ENCODE measurements around the gene HUNK.
"Not testable (repeated sequence)": the region's sequence is repeated elsewhere in the genome, so short reads cannot be mapped to it uniquely, and the experiment has no call there.

The HUNK gene

GRCh38 chr21:31946231-31946630, 73.4 kb downstream of the HUNK start:
- in situ Hi-C loops (cut with HindIII; ENCODE audit: low sequenced_read_pairs), result no loop called here
- DNase-seq (ENCODE audit: low read depth), result no peak
- TF ChIP-seq CTCF (IDR thresholded peaks at IDR 0.05; ENCODE audit: low read depth, low read length, missing control alignments), result no peak
- no peak overlapping the region for H3K4me3 ChIP-seq (ENCODE audit: low read depth, low read length)

DNA sequence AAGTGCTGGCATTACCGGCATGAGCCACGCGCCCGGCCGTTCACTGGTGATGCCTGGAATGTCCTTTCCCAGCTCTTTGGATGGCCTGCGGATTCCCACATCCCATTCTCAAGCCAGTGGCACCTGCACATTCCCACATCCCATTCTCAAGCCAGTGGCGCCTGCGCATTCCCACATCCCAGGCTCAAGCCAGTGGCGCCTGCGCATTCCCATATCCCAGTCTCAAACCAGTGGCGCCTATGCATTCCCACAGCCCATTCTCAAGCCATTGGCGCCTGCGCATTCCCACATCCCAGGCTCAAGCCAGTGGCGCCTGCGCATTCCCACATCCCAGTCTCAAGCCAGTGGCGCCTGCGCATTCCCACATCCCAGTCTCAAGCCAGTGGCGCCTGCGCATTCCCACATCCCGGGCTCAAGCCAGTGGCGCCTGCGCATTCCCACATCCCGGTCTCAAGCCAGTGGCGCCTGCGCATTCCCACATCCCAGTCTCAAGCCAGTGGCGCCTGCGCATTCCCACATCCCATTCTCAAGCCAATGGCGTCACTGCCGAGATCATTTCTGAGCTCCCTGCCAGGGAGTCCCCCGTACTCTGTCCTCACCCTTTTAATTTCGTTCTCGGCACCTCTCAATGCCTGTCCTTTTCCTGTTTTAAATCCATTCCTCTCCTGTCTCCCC, 74.2 kb downstream of the HUNK start:
- DNase-seq (ENCODE audit: low read depth), result peak; percentile 32
- peak overlapping the region; percentile 10 for H3K4me3 ChIP-seq (ENCODE audit: low read depth, low read length)
- in situ Hi-C loops (cut with HindIII; ENCODE audit: low sequenced_read_pairs), result not testable (repeated sequence)

- no peak for TF ChIP-seq CTCF (IDR thresholded peaks at IDR 0.05; ENCODE audit: low read depth, low read length, missing control alignments)
- in situ Hi-C loops (cut with HindIII; ENCODE audit: low sequenced_read_pairs), result no loop called here
- H3K4me3 ChIP-seq (ENCODE audit: low read depth, low read length), result no peak overlapping the region
- no peak for DNase-seq (ENCODE audit: low read depth)
Measured at GRCh38 chr21:31948676-31949075, 75.9 kb downstream of the HUNK start.

DNA sequence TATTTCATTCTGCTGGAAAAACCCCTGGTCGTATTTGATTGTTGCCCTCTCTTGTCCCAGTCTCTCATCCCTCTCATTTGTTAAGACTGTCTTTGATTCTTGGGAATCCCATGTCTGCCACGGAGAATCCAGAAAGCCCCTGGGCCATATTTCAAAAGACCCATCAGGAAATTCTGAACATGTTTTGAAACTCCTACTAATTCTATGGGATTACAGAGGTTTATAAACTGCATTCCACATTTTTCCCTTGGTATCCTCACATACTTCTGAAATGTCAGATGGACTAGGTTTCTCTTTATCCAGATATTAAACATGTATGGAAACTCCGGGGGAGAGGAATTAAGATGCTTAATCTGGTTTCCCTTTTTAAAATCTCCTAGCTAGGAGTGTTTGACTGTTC, 80.0 kb downstream of the HUNK start:
- in situ Hi-C loops (cut with HindIII; ENCODE audit: low sequenced_read_pairs), result loop anchor here (10.0 kb wide), 1 partner anchor 62 kb away; no protein-coding TSS in a partner anchor
- DNase-seq (ENCODE audit: low read depth), result no peak
- no peak overlapping the region for H3K4me3 ChIP-seq (ENCODE audit: low read depth, low read length)
- TF ChIP-seq CTCF (IDR thresholded peaks at IDR 0.05; ENCODE audit: low read depth, low read length, missing control alignments), result no peak

GRCh38 chr21:31957631-31958030, 84.8 kb downstream of the HUNK start:
- no peak for TF ChIP-seq CTCF (IDR thresholded peaks at IDR 0.05; ENCODE audit: low read depth, low read length, missing control alignments)
- in situ Hi-C loops (cut with HindIII; ENCODE audit: low sequenced_read_pairs), result loop anchor here (10.0 kb wide), 1 partner anchor 57 kb away; no protein-coding TSS in a partner anchor
- H3K4me3 ChIP-seq (ENCODE audit: low read depth, low read length), result no peak overlapping the region
- no peak for DNase-seq (ENCODE audit: low read depth)

GRCh38 chr21:31959881-31960280, 87.1 kb downstream of the HUNK start:
- DNase-seq (ENCODE audit: low read depth), result no peak
- no peak for TF ChIP-seq CTCF (IDR thresholded peaks at IDR 0.05; ENCODE audit: low read depth, low read length, missing control alignments)
- in situ Hi-C loops (cut with HindIII; ENCODE audit: low sequenced_read_pairs), result loop anchor here (10.0 kb wide), 1 partner anchor 55 kb away; no protein-coding TSS in a partner anchor
- H3K4me3 ChIP-seq (ENCODE audit: low read depth, low read length), result no peak overlapping the region

- TF ChIP-seq CTCF (IDR thresholded peaks at IDR 0.05; ENCODE audit: low read depth, low read length, missing control alignments), result no peak
- in situ Hi-C loops (cut with HindIII; ENCODE audit: low sequenced_read_pairs), result no loop called here
- no peak overlapping the region for H3K4me3 ChIP-seq (ENCODE audit: low read depth, low read length)
- DNase-seq (ENCODE audit: low read depth), result no peak
Measured at GRCh38 chr21:31961027-31961426, 88.2 kb downstream of the HUNK start.

All from astrocyte of the cerebellum (primary cell).